Ammon's horn (tissue), 1 donor: ENCODE results near the gene ANKRD49.

Source experiments
- DNase-seq: peaks from one replicate; pipeline ENCODE4 v3.0.0-alpha.2; 2016; ENCODE audit warnings: low spot score

The ANKRD49 gene

DNA sequence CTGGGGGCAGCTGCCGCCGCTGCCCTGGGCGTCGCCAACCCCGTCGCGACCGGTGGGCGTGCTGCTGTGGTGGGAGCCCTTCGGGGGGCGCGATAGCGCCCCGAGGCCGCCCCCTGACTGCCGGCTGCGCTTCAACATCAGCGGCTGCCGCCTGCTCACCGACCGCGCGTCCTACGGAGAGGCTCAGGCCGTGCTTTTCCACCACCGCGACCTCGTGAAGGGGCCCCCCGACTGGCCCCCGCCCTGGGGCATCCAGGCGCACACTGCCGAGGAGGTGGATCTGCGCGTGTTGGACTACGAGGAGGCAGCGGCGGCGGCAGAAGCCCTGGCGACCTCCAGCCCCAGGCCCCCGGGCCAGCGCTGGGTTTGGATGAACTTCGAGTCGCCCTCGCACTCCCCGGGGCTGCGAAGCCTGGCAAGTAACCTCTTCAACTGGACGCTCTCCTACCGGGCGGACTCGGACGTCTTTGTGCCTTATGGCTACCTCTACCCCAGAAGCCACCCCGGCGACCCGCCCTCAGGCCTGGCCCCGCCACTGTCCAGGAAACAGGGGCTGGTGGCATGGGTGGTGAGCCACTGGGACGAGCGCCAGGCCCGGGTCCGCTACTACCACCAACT is 51.0 kb downstream of the ANKRD49 start:
- DNase-seq: no peak

GRCh38 chr11:94545264-94546161 is 51.7 kb downstream of the ANKRD49 start:
- no peak for DNase-seq

DNA sequence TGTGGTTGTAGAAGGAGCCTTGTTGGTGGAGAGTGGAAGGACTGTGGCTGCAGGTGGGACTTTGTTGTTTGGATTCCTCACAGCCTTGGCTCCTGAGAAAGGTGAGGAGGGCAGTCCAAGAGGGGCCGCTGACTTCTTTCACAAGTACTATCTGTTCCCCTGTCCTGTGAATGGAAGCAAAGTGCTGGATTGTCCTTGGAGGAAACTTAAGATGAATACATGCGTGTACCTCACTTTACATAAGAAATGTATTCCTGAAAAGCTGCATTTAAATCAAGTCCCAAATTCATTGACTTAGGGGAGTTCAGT is 52.3 kb downstream of the ANKRD49 start:
- DNase-seq: no peak

DNA sequence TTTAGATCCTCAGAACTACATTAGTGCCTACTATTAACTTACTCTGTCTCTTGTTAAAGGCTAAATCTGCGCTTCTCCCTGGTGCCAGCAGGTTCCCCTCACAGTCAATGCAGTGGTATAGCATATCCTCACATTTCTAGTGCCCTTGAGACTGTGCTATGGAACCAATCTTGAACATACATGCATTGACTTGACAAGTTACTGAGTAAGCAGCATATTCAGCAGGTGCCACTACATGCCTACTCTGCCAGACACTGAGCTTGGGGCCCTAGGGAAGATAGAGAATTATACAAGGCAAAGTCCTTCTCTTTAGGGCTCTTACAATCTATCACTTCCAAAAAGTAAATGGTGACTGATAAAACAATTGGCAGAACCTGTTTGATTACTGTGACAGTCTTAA is 53.1 kb downstream of the ANKRD49 start:
- no peak for DNase-seq

DNA sequence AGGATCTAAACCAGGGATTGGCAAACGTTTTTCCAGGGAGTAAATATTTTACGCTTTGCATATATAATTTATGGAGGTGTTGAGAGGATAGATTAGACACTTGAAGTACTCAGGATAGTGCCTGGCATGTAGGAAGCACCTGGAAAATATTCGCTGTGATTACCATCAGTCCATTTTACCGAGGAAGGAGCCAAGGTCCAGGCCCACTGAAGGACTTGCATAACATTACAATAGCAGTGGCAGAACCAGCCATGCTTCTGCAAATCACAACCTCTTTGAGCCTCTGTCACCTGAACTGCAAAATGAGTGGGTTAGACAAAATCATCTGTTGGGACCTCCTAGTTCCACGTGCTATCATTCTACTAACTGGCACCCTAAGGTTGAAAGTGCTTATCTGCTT is 55.4 kb downstream of the ANKRD49 start:
- DNase-seq: no peak
